Stomach (tissue), 9 donors: ENCODE data around the gene CACNA2D3. TPM values are rescaled to one million over a fixed set of nuclear protein-coding genes. Genes with fewer than 3 reads are reported as not detected.
A peak's percentile ranks its signal among the peaks of the same experiment; 100 is the strongest.

Experiments used
- DNase-seq, 2 donors: peaks; one replicate each; pipeline versions ENCODE4 v3.0.0 to v3.0.0-alpha.2; 2013 to 2019
- H3K27ac ChIP-seq, 5 donors: fragments of 200-600 bp in 4 of 5; sonication (generic) in 4 of 5; one replicate each; pipeline ENCODE4 v1.5.1; 2013 to 2019; ENCODE audit warnings: mild to moderate bottlenecking in 1 of 5, moderate library complexity in 1 of 5
- H3K27me3 ChIP-seq, 3 donors: fragments of 200-600 bp; sonication (generic); one replicate each; pipeline ENCODE4 v1.5.1; 2017 to 2019; ENCODE audit warnings: mixed run types in 1 of 3
- H3K36me3 ChIP-seq, 4 donors: fragments of 200-600 bp; sonication (generic); 1 replicate in 3 of 4; 2 replicates in 1 of 4; pipeline ENCODE4 v1.5.1; 2016 to 2019
- H3K4me1 ChIP-seq, 4 donors: fragments of 200-600 bp; sonication (generic); one replicate each; pipeline ENCODE4 v1.5.1; 2016 to 2019
- H3K4me3 ChIP-seq, 4 donors: fragments of 200-600 bp; sonication (generic) in 3 of 4; one replicate each; pipeline ENCODE4 v1.5.1; 2016 to 2019; ENCODE audit warnings: mild to moderate bottlenecking in 1 of 4
- H3K9me3 ChIP-seq, 4 donors: fragments of 200-600 bp; sonication (generic); one replicate each; pipeline ENCODE4 v1.5.1; 2016 to 2019
- EP300 ChIP-seq: sonication (generic); formaldehyde crosslinking; IDR thresholded peaks from one replicate; pipeline ENCODE4 v1.6.1; 2017; ENCODE audit warnings: antibody characterized with exemption
- POLR2A ChIP-seq, 4 donors: fragments of 450-650 bp; IDR thresholded peaks; one replicate each; pipeline ENCODE4 v1.6.1; 2016; ENCODE audit warnings: antibody characterized with exemption in 4 of 4, control low read depth in 2 of 4, mild to moderate bottlenecking in 1 of 4, moderate library complexity in 1 of 4
- POLR2AphosphoS5 ChIP-seq, 3 donors: sonication (generic); formaldehyde crosslinking; IDR thresholded peaks; one replicate each; pipeline ENCODE4 v1.6.1; 2016; ENCODE audit warnings: antibody characterized with exemption in 3 of 3
- WGBS, 5 donors: extraction: QIAGEN DNeasy Blood & Tissue Kit in 3 of 5; methylation state at CpG; one replicate each; pipeline versions ENCODE4 v1.1.5 to v1.1.7; 2013 to 2018; 5-methylcytosine and 5-hydroxymethylcytosine counted together
- intact Hi-C: fragments of 100-400 bp; cut with DNase I; formaldehyde crosslinking; loops from one replicate; pipeline ENCODE4 v1.15.1; 2023; ENCODE audit warnings: low total_unique reads
- polyA plus RNA-seq, 3 donors: library from polyadenylated mRNA; stranded (reverse); fragments of 200-250 nt; gene quantifications; one replicate each; pipeline ENCODE4 v1.2.3, GENCODE V29; 2013
- total RNA-seq, 5 donors: library from RNA; depleted of rRNA; stranded (reverse); fragments of >200 nt; gene quantifications; one replicate each; pipeline versions ENCODE4 v1.1.0 to v1.2.3, GENCODE V29; 2014 to 2016
- TF ChIP-seq, protein P1 (sequence below), 7 experiments: fragments of 450-650 bp in 4 of 7; fragments of 200-600 bp in 3 of 7; sonication (generic) in 3 of 7; IDR thresholded peaks; one replicate each; pipeline ENCODE4 v1.5.1; 2016 to 2019; ENCODE audit warnings: antibody characterized with exemption in 7 of 7, control low read depth in 2 of 7, mild to moderate bottlenecking in 1 of 7
- donor health status: healthy with polysubstance abuse.
- donor health status: Bipolar disorder and iron deficiency.
- donor health status: healthy.

The CACNA2D3 gene
- total and polyA plus RNA-seq, 8 donors, result 0.56 to 54.0 (median 2.9) TPM; not detected in 1

DNA sequence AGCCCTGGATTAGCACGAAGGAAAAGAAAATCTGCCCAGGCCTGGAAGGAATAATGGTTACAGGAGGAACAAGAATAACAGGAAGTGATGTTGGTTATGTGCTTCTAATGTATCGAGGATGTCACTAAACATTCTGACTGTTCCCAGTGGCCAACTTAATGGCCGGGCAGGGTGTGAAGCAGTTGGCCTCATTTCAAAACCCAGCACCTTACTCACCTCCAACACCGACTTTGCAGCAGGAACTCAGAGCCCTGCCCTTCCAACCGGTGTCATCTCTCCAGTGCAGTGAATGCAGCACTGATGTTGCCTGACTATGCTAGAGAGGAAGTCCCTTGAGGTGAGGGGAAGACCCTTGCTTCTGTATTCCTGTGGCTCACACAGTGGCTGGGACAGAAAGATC is 967.9 kb downstream of the CACNA2D3 start:
- H3K4me3 ChIP-seq, result no peak overlapping the region
- TF ChIP-seq, protein P1, sequence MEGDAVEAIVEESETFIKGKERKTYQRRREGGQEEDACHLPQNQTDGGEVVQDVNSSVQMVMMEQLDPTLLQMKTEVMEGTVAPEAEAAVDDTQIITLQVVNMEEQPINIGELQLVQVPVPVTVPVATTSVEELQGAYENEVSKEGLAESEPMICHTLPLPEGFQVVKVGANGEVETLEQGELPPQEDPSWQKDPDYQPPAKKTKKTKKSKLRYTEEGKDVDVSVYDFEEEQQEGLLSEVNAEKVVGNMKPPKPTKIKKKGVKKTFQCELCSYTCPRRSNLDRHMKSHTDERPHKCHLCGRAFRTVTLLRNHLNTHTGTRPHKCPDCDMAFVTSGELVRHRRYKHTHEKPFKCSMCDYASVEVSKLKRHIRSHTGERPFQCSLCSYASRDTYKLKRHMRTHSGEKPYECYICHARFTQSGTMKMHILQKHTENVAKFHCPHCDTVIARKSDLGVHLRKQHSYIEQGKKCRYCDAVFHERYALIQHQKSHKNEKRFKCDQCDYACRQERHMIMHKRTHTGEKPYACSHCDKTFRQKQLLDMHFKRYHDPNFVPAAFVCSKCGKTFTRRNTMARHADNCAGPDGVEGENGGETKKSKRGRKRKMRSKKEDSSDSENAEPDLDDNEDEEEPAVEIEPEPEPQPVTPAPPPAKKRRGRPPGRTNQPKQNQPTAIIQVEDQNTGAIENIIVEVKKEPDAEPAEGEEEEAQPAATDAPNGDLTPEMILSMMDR (IDR thresholded peaks at IDR 0.05), result no peak
- no peak for TF ChIP-seq EP300
- no peaks in the 10 kb centered on the region for H3K36me3 ChIP-seq
- WGBS, 5 donors, result 47 to 64% (median 55%) methylated on average over 5 of the region's 5 CpGs
- no peaks in the 10 kb centered on the region for H3K9me3 ChIP-seq
- intact Hi-C loops, result no loop called here
- DNase-seq, result no peak
- H3K4me1 ChIP-seq, result no peaks in the 10 kb centered on the region
- H3K27ac ChIP-seq, result no peak overlapping the region
- H3K27me3 ChIP-seq, result no peaks in the 10 kb centered on the region

DNA sequence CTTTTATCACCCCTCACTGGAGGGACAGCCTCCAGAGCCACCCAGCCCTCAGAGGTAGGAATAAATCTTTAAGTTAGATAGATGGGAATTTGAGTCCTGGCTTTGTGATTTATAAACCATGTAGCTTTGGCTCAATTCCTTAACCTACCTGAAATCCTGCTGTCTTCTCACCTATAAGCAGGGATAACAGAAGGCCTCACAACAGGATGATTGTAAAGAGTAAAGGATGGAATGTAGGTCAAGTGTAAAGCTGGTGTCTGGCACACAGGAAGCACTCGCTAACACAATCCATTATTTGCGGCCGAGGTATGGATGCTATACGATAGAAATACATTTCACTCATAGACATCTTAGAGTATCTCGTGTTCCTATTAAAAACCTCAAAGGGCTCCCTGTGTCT is 968.4 kb downstream of the CACNA2D3 start:
- H3K27me3 ChIP-seq, result no peaks in the 10 kb centered on the region
- 84 to 94% (median 90%) methylated on average over 5 of the region's 5 CpGs for WGBS, 5 donors
- H3K36me3 ChIP-seq, result no peaks in the 10 kb centered on the region
- no peaks in the 10 kb centered on the region for H3K9me3 ChIP-seq
- H3K27ac ChIP-seq, result no peak overlapping the region
- intact Hi-C loops, result no loop called here
- TF ChIP-seq, protein P1 (IDR thresholded peaks at IDR 0.05), result no peak
- no peak for TF ChIP-seq POLR2AphosphoS5 (IDR thresholded peaks at IDR 0.05)
- TF ChIP-seq POLR2A (IDR thresholded peaks at IDR 0.05), result no peak
- TF ChIP-seq EP300, result no peak
- DNase-seq, result no peak
- no peak overlapping the region for H3K4me3 ChIP-seq
- H3K4me1 ChIP-seq, result no peaks in the 10 kb centered on the region

DNA sequence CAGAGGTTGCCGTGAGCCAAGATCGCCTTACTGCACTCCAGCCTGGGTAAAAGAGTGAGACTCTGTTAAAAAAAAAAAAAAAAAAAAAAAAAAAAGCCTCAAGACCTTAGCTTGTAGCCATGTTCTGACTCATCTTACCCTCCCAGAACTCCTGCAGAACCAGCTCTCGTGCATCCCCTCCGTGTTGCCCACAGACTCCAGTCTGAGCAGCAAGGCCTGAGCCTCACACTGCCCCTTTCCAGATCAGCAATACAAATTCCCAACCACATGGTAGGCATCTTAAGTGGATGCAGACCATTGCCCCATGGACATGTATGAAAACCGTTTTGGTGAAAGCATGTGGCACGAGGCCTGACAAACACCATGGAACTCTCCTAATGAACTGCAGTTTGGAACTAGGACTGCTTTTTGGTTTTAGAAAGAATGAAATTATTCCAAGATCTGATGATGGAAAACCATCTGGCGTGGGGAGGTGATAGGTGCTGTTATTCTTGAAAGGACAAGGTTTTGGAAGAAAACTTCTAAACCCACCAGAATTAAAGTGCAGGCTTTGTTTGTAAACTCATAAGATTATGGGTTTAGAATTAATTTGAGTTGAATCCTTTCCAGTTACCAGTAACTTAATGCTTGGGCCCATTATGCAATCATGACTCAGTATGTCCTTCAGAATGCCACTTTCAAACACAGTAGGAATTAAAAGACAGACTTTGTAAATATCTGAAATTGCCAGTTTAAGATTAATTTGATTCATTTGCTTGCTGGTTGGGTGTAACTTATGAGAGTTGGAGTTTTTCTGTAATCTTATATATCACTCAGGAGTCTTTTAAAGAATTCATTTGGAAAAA is 969.3 kb downstream of the CACNA2D3 start:
- DNase-seq, result no peak
- Histone ChIP-seq H3K27ac (no peak overlapping the region), H3K9me3 (no peaks in the 10 kb centered on the region), H3K36me3 (no peaks in the 10 kb centered on the region), H3K4me3 (no peak overlapping the region), H3K4me1 (no peaks in the 10 kb centered on the region), H3K27me3 (no peaks in the 10 kb centered on the region)
- 74 to 86% (median 83%) methylated on average over 7 of the region's 7 CpGs for WGBS, 5 donors
- TF ChIP-seq, protein P1 (IDR thresholded peaks at IDR 0.05), result no peak
- TF ChIP-seq EP300, result no peak
- TF ChIP-seq POLR2AphosphoS5 (IDR thresholded peaks at IDR 0.05), result peak in 1 of 3 donors; percentile 19
- no peak for TF ChIP-seq POLR2A (IDR thresholded peaks at IDR 0.05)
- intact Hi-C loops, result no loop called here

DNA sequence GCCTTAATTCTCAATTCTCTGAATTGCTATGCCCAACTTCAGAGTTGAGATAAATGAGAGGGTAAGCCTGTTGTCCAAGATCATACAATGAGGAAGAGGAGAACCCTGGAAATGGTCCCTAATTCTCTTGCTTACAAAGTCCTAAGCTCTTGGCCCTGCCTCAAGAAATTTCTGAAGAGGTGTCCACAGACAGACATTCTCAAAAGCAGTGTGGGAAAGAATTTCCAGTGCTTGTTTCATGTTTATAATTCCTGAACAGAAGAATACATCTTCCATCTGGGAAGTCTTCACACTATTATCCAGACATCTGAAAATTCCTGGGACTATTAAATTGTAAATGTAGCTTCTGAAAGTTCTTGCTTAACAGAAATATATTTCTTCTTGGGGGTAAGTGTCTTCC is 972.3 kb downstream of the CACNA2D3 start:
- Histone ChIP-seq H3K4me1 (no peaks in the 10 kb centered on the region), H3K4me3 (no peak overlapping the region), H3K36me3 (no peaks in the 10 kb centered on the region), H3K9me3 (no peaks in the 10 kb centered on the region), H3K27ac (no peak overlapping the region), H3K27me3 (no peaks in the 10 kb centered on the region)
- TF ChIP-seq POLR2AphosphoS5 (IDR thresholded peaks at IDR 0.05), result no peak
- no peak for TF ChIP-seq POLR2A (IDR thresholded peaks at IDR 0.05)
- TF ChIP-seq, protein P1 (IDR thresholded peaks at IDR 0.05), result no peak
- TF ChIP-seq EP300, result no peak
- intact Hi-C loops, result no loop called here
- peak in 1 of 2 donors; percentile 21 for DNase-seq
